ENCODE results near the gene MGMT. TPM values are rescaled to one million over a fixed set of nuclear protein-coding genes. Genes with fewer than 3 reads are reported as not detected.

Gene MGMT
- total RNA-seq, 4 donors from 2014 or later, result 10.9 to 37.7 (median 16.0) TPM

DNA sequence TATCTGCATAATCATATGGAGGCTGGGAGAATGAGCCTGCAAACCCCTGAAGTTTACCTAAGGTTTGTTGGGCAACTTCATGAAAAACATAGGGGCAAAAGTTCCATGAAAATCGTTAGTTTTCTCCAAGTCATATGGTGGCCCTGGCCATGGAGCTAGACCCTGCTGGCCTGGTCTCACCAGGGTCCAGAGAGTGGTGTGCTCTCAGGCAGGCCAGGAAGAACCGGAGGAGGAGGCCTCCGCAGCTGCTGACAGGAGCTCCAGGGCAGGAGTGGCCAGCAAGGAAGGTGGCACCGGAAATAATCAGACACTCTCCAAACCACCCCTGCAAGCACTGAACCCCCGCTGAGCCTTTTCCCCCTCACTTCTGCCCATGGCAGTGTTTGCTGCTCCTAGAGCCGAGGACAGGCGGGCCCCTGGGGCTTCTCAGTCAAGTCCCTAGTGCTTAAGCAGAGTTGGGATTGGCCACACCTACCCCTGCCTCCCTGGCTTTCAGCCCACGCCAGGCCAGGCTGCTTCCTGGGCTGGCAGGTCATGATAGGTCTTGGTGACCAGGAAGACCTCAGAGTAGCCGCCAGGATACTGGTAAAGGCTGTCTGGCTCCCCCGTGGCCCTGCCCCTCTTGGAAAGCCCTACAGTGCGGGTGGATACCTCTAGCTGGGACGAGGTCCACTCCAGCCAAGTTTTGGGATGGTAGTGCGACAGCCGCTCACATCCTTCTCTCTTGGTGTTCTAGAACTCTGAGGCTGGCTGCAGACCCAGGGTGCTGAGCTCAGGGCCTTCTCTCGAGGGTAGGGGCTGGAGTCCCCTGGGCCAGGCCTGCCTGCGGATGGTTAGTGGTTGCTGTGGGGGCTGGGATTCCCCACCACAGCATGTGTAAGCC lies 242.8 kb downstream of the MGMT start:
- DNase-seq, result no peak
- H3K27me3 ChIP-seq, result no peaks in the 10 kb centered on the region
- no peak overlapping the region for H3K4me3 ChIP-seq
- intact Hi-C loops (cut with DNase I; ENCODE audit: low total_unique reads), result no loop called here
- H3K9me3 ChIP-seq, result no peaks in the 10 kb centered on the region
- H3K4me1 ChIP-seq, result no peaks in the 10 kb centered on the region
- H3K36me3 ChIP-seq, result no peaks in the 10 kb centered on the region
- H3K27ac ChIP-seq, result no peak overlapping the region
- TF ChIP-seq CTCF (IDR thresholded peaks at IDR 0.05) (no peak), POLR2A (IDR thresholded peaks at IDR 0.05) (no peak)

GRCh38 chr10:129710510-129710847 lies 243.4 kb downstream of the MGMT start:
- no peaks in the 10 kb centered on the region for H3K27me3 ChIP-seq
- no peak overlapping the region for H3K27ac ChIP-seq
- H3K4me3 ChIP-seq, result no peak overlapping the region
- TF ChIP-seq CTCF (IDR thresholded peaks at IDR 0.05), result no peak
- no peak for TF ChIP-seq POLR2A (IDR thresholded peaks at IDR 0.05)
- intact Hi-C loops (cut with DNase I; ENCODE audit: low total_unique reads), result no loop called here
- no peak for DNase-seq
- no peaks in the 10 kb centered on the region for H3K36me3 ChIP-seq
- H3K9me3 ChIP-seq, result no peaks in the 10 kb centered on the region
- H3K4me1 ChIP-seq, result no peaks in the 10 kb centered on the region

DNA sequence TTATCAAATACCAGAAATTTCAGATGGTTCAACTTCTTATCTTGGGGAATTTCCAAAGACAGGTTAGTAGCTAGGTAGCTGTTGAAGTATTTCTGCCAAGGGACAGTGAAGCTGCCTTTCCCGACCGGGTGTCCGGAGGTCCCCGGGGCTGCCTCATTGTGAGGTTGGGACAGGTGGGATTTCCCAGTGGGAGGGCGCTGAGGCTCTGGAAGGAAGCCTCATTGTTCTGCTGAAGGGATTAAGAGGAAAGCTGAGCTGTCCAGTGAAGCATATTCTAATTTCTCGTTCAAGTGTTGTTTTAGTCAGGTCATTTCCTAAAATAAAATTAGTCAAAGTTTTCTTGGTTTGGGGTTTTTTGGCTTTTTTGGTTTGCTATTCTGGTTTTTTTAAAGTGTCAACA lies 244.2 kb downstream of the MGMT start:
- intact Hi-C loops (cut with DNase I; ENCODE audit: low total_unique reads), result no loop called here
- no peaks in the 10 kb centered on the region for H3K27me3 ChIP-seq
- no peaks in the 10 kb centered on the region for H3K36me3 ChIP-seq
- no peak for DNase-seq
- TF ChIP-seq CTCF (IDR thresholded peaks at IDR 0.05) (no peak), POLR2A (IDR thresholded peaks at IDR 0.05) (no peak)
- no peaks in the 10 kb centered on the region for H3K9me3 ChIP-seq
- no peaks in the 10 kb centered on the region for H3K4me1 ChIP-seq
- H3K4me3 ChIP-seq, result no peak overlapping the region
- no peak overlapping the region for H3K27ac ChIP-seq

DNA sequence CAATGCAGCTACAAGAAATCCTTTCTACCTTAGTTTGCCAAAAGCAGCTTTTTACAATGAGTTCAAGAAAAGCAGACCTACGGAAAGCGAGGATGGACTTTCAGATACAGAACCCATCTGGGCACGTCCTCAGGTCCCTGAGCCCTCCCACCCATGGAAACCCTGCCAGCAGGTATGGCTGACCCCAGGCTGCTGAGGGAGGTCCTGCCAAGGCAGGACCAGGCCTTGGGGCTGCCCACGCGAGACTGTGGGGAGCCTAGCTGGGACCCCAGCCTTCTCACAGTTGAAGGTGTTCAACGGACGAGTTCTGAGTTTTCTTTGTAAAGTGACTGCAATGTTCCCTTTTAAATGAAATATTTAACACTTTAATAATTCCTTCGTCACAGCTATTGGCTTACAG lies 245.0 kb downstream of the MGMT start:
- Histone ChIP-seq H3K4me1 (no peaks in the 10 kb centered on the region), H3K27me3 (no peaks in the 10 kb centered on the region), H3K36me3 (no peaks in the 10 kb centered on the region), H3K27ac (no peak overlapping the region), H3K9me3 (no peaks in the 10 kb centered on the region), H3K4me3 (no peak overlapping the region)
- intact Hi-C loops (cut with DNase I; ENCODE audit: low total_unique reads), result no loop called here
- no peak for DNase-seq
- TF ChIP-seq CTCF (IDR thresholded peaks at IDR 0.05), result no peak
- TF ChIP-seq POLR2A (IDR thresholded peaks at IDR 0.05), result no peak

DNA sequence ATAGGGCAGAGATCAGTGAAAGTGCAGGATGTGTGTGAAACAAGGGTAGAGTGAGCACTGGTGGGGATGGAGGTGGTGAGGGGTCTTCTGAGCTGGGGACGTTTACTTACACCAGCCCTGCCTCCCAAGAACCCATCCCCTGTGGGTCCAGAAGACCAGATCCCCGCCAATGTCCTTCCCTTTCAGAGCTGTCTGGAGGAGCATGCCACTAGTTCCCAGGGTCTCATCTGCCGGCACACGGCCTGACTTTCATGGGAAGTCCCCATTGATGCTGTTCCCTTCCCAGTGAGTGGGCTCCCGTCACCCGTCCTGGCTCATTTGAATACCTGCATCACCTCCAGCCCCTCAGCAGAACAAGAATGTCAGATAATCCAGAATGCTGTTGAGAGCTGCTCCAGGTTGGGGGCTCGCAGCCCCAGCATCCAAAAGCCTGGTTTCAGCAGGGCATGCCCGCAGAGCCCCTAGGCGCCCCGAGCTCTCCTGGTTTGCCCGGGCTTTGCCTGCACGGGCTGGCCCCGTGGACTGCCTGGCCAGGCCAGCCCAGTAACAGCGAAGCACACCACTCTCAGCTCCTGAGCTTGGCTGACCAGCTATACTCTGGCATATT lies 246.7 kb downstream of the MGMT start:
- intact Hi-C loops (cut with DNase I; ENCODE audit: low total_unique reads), result no loop called here
- Histone ChIP-seq H3K36me3 (no peaks in the 10 kb centered on the region), H3K9me3 (no peaks in the 10 kb centered on the region), H3K27ac (no peak overlapping the region), H3K4me1 (no peaks in the 10 kb centered on the region), H3K27me3 (no peaks in the 10 kb centered on the region), H3K4me3 (no peak overlapping the region)
- TF ChIP-seq POLR2A (IDR thresholded peaks at IDR 0.05) (no peak), CTCF (IDR thresholded peaks at IDR 0.05) (no peak)
- DNase-seq, result no peak
